ENCODE measurements around the gene ARHGEF7. TPM values are rescaled to one million over a fixed set of nuclear protein-coding genes. Genes with fewer than 3 reads are reported as not detected.
A peak's percentile ranks its signal among the peaks of the same experiment; 100 is the strongest.

ARHGEF7 gene
- total RNA-seq, 2 experiments from 2014 or later: 58.7 to 67.2 TPM

DNA sequence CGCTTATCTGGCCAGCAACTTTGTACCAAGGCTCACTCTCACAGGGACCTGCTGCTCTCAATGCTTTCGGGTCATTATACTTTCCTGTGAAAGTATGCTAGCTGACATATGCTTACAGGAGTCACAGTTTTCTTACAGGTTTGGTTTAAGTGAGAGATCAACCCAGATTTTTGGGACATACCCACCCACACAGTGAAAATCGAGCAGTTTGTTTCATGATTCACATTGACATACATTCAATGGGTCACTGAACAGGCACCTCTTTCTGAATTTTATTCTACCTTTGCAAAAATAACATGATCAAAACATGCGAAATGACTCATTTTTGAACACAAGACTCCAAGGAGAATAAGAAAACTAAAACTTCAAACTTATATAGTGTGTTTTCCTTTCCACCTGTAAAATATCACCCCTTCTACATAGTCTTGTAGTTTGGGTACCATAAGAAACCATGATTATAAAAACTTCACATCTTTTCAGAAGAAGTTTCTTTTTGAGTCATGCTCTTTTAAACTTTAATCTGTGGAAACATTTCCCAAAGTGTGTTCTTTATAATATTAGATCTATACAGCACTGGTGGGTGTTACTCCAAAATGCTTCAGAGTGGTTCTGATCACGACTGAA lies 161.0 kb downstream of the ARHGEF7 start:
- H3K4me3 Mint-ChIP-seq: no peak overlapping the region
- H3K9me3 Mint-ChIP-seq (ENCODE audit: low read depth): no peaks in the 10 kb centered on the region
- CTCF ChIA-PET: no interaction called here
- H3K36me3 Mint-ChIP-seq: peaks cover 41% of the 10 kb centered on the region
- ATAC-seq: no peak
- no peak for DNase-seq
- peaks cover 24% of the 10 kb centered on the region for H3K4me1 Mint-ChIP-seq
- no peak overlapping the region for H3K27ac Mint-ChIP-seq
- H3K27me3 Mint-ChIP-seq: no peaks in the 10 kb centered on the region

DNA sequence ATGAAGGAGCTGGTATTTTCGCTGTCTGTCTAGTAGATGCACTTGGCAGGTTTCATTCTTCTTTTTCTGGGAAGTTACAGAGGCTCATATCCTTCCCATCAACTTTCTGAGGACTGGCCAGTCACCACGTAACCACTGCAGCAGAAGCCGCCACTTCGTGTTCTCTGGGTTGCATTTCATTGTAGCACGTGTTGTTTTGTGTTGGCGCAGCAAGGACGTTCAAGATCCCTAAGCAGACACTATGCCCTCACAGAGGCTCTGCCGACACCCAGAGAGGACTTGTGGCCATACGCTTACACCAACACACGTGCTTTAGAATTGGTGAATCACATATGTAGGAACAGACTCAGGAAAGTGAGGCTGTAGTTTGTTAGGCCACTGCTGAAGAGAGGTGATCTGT lies 163.1 kb downstream of the ARHGEF7 start:
- Mint-ChIP-seq H3K27ac (peak overlapping the region; percentile 61), H3K36me3 (peaks cover 45% of the 10 kb centered on the region), H3K9me3 (ENCODE audit: low read depth) (no peaks in the 10 kb centered on the region), H3K27me3 (no peaks in the 10 kb centered on the region), H3K4me3 (no peak overlapping the region), H3K4me1 (peaks cover 28% of the 10 kb centered on the region)
- CTCF ChIA-PET: no interaction called here
- DNase-seq (no peak), ATAC-seq (no peak)

DNA sequence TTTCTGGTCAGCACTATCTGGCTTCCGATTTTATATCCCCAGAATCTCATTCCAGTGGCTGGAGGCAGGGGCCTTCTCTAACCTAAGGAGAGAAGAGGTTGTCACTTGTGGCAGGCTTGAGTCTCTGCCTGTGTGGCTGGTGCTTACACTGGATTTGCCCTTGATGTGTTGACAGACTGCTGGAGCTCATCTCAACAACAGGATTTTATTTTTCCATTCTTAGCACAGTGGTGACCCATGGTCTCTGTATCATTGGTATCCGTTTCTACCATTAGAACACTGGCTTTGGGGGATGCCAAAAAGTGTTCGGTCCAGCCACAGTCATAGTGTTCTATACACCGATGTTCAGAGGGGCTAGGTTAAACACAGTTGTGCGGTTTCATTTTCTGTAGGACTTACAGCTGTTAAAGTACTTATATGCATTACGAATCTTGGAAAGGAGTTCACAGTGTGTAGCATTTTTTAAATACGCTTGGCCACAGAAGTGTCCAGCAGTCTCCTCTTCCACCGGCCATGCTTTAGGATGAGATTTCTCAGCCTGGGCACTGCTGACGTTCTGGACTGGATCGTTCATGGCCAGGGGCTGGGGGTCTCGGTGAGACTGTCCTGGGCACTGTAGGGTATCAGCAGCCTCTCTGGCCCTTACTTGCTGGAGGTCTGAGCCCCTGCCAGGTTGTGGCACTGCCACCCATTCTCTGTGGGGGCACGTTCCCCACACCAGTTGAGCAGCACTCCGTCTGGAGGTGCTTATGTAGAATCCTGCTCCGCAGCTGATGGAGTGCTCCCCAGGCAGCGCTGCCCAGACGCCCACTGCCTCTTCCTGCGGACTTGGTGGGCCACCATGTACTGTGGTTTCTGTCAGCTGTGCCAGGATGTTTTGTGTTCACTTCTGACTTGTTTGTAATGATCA lies 163.9 kb downstream of the ARHGEF7 start:
- no peaks in the 10 kb centered on the region for H3K9me3 Mint-ChIP-seq (ENCODE audit: low read depth)

DNA sequence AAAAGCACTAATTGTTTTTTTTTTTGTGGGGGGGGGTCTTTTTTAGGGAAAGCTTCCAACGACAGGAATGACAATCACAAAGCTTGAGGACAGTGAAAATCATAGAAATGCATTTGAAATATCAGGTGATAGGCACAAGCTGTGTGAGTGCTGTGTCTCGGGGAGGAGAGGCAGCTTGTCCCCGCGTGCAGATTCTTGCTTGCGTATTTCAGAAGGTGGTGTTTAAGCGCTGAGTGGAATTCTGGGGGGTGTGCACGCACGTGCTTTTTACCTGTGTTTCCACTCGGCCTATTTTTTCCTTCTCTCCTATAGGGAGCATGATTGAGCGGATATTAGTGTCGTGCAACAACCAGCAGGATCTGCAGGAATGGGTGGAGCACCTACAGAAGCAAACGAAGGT lies 165.1 kb downstream of the ARHGEF7 start:
- no peaks in the 10 kb centered on the region for H3K27me3 Mint-ChIP-seq
- H3K27ac Mint-ChIP-seq: no peak overlapping the region
- H3K36me3 Mint-ChIP-seq: peaks cover 51% of the 10 kb centered on the region
- H3K4me1 Mint-ChIP-seq: peaks cover 28% of the 10 kb centered on the region
- H3K9me3 Mint-ChIP-seq (ENCODE audit: low read depth): no peaks in the 10 kb centered on the region
- CTCF ChIA-PET: interaction anchor here (0.9 kb wide), 1 partner anchor 16 kb away, joined by 3 read pairs; no protein-coding TSS in a partner anchor
- no peak for ATAC-seq
- DNase-seq: no peak
- H3K4me3 Mint-ChIP-seq: no peak overlapping the region

More for the DNA sequence above, 163.9 kb downstream of the ARHGEF7 start:
- no peaks in the 10 kb centered on the region for H3K27me3 Mint-ChIP-seq
- no peak overlapping the region for H3K27ac Mint-ChIP-seq
- peaks cover 51% of the 10 kb centered on the region for H3K36me3 Mint-ChIP-seq
- H3K4me1 Mint-ChIP-seq: peaks cover 28% of the 10 kb centered on the region
- ATAC-seq: no peak
- H3K4me3 Mint-ChIP-seq: no peak overlapping the region
- CTCF ChIA-PET: interaction anchor here (0.9 kb wide), 1 partner anchor 17 kb away, joined by 3 read pairs; no protein-coding TSS in a partner anchor
- DNase-seq: no peak

DNA sequence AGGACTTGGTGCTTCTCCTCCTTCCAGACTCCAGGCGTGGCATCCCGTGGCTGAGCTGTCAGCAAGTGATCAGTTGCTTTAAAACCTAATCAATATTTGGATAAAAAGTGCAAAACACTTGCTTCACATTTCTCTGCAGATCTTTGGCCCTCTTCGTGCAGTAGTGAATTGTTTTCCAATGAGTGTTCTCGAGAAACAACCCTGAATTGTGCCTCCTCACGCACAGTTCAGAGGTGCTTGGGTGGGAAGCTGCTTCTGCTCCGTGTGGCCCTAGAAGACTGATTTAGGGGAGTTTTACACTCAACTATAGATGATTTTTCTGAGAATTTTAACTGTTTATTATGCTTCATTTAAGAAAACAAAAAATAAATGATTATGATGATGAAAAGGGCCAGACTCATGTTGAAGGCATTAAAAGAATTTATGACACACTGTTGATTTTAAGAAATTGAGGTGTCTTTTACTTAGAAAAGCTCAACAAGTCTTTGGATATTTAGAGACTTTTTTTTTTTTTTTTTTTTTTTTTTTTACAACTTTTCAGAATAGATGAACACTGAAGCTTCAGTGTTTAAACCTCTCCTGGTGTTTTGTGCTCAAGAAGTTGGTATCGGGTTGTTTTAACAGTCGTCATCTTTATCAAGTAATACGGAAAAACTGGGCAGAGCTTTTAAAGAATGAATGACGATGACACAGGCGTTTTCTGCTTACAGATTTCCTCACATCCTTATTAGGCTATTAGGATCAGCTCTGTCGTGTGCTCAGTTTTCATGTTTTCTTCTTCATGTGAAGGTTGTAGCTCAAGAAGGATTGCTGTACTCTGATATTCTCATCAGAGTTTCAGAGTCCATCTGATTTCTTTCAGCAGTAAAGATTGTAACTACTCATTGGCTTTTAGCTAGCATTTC lies 165.8 kb downstream of the ARHGEF7 start:
- H3K36me3 Mint-ChIP-seq: peaks cover 48% of the 10 kb centered on the region
- no peaks in the 10 kb centered on the region for H3K27me3 Mint-ChIP-seq
- CTCF ChIA-PET: interaction anchor here (1.0 to 1.7 kb wide), 2 partner anchors 9 to 213 kb away, joined by 4 read pairs; no protein-coding TSS in a partner anchor
- ATAC-seq (no peak), DNase-seq (no peak)
- no peaks in the 10 kb centered on the region for H3K9me3 Mint-ChIP-seq (ENCODE audit: low read depth)
- H3K4me1 Mint-ChIP-seq: peaks cover 21% of the 10 kb centered on the region
- H3K27ac Mint-ChIP-seq: no peak overlapping the region
- no peak overlapping the region for H3K4me3 Mint-ChIP-seq

DNA sequence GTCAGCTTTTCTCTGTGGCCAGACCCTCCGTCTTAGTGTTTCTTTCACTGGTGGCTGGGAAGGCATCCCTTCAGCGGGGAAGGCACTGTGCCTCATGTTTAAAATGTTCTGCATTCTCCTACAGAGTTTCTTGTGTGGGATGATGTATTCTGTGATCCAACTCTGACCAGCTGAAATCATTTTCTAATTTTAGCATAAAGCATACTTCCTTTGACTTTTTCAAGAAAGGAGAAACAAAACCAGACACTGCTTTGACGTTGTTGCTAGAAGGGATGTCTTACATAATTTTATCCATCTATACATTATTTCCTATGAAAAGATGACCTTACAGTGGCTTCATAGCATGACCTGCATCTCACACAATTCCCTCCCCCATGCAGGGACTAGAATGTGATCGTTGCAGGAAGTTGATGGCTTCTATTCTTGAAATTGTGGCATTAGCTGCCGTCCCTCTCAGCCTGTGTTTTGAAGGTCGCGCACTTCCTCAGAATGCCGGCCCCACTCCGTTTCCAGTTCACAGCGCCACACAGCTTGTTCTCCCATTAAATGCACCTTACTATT lies 166.7 kb downstream of the ARHGEF7 start:
- H3K27ac Mint-ChIP-seq: no peak overlapping the region
- no peak for ATAC-seq

DNA sequence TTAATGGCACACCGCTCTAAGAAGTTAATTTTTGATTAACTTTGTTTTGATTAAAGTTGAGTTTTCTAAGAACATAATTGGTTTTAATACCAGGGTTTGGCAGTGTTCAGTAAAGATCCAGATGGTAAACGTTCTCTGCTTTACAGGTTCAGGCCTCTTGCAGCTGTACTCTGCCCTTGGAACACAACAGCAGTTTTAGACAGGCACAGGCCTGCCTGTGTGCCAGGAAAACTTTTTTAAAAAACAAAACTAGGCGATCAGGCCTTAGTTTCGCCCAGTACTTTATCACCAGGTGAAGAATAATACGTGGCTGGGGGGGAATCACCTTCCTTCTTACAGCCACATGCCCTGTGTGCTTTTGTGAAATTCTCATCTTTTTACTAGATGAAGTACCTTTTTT lies 167.3 kb downstream of the ARHGEF7 start:
- H3K36me3 Mint-ChIP-seq: peaks cover 45% of the 10 kb centered on the region
- no peak for ATAC-seq
- peaks cover 15% of the 10 kb centered on the region for H3K4me1 Mint-ChIP-seq
- no peak for DNase-seq
- no peaks in the 10 kb centered on the region for H3K27me3 Mint-ChIP-seq
- no peaks in the 10 kb centered on the region for H3K9me3 Mint-ChIP-seq (ENCODE audit: low read depth)
- no peak overlapping the region for H3K27ac Mint-ChIP-seq
- CTCF ChIA-PET: no interaction called here
- no peak overlapping the region for H3K4me3 Mint-ChIP-seq

More for the DNA sequence above, 166.7 kb downstream of the ARHGEF7 start:
- DNase-seq: no peak
- Mint-ChIP-seq H3K4me3 (no peak overlapping the region), H3K4me1 (peaks cover 15% of the 10 kb centered on the region), H3K36me3 (peaks cover 41% of the 10 kb centered on the region), H3K27me3 (no peaks in the 10 kb centered on the region), H3K9me3 (ENCODE audit: low read depth) (no peaks in the 10 kb centered on the region)
- CTCF ChIA-PET: interaction anchor here (1.0 to 1.7 kb wide), 2 partner anchors 8 to 214 kb away, joined by 4 read pairs; no protein-coding TSS in a partner anchor

DNA sequence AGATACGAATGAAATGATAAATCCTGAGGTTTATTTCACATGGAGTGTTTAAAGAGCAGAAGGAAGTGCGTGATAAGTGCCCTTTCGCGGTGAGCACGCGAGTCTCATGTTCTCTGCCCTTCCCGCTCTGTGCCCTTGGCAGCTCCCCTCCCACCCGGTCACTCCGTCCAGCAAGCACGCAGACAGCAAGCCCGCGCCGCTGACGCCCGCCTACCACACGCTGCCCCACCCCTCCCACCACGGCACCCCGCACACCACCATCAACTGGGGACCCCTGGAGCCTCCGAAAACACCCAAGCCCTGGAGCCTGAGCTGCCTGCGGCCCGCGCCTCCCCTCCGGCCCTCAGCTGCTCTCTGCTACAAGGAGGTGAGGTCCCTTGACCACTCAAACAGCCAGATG lies 167.9 kb downstream of the ARHGEF7 start:
- no peak for DNase-seq
- Mint-ChIP-seq H3K9me3 (ENCODE audit: low read depth) (no peaks in the 10 kb centered on the region), H3K27ac (no peak overlapping the region), H3K27me3 (no peaks in the 10 kb centered on the region), H3K4me1 (peaks cover 10% of the 10 kb centered on the region), H3K36me3 (peaks cover 41% of the 10 kb centered on the region), H3K4me3 (no peak overlapping the region)
- CTCF ChIA-PET: no interaction called here
- no peak for ATAC-seq

DNA sequence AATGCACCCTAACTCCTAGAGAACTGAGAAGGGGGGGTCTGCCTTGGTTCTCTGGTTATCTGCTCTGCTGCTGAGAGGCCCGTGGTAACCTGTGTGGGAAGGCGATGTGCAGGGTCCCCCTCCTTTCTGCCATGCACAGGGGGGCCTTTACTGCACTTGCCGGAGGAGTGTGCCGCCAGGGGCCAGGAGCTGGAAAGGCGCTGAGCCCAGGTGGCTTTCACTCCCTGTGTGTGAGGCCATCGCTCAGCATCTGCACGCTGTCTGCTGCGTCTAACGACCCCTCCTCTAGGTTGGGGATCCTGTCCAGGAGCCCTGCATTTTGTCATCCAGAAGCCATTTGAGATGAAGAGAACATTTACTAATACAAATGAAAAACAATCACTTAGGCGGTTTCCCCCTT lies 168.3 kb downstream of the ARHGEF7 start:
- CTCF ChIA-PET: no interaction called here
- Mint-ChIP-seq H3K9me3 (ENCODE audit: low read depth) (no peaks in the 10 kb centered on the region), H3K4me1 (peaks cover 6% of the 10 kb centered on the region), H3K27me3 (no peaks in the 10 kb centered on the region), H3K27ac (no peak overlapping the region), H3K4me3 (no peak overlapping the region), H3K36me3 (peaks cover 37% of the 10 kb centered on the region)
- DNase-seq: no peak
- no peak for ATAC-seq

DNA sequence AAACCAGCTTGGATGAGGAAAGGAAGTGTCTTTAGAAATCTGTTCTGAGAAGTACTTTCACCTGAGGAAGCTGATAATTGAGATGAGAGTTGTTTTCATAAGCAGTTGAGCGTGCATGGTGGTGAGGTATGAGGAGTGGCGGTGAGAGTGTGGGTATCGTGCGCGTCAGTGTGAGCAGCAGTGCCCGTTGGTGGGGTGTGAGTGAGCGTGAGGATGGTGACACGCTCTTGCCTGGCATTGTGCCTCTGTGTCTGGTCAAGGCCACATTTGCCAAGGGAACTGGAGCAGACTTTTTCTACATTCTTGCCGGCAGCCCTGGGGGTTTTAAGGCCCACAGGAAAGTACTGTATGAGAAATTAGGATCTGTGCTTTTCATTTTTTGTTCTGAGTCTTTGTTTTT lies 168.9 kb downstream of the ARHGEF7 start:
- DNase-seq: no peak
- no peak overlapping the region for H3K27ac Mint-ChIP-seq
- peaks cover 34% of the 10 kb centered on the region for H3K36me3 Mint-ChIP-seq
- no peaks in the 10 kb centered on the region for H3K9me3 Mint-ChIP-seq (ENCODE audit: low read depth)
- H3K4me1 Mint-ChIP-seq: peaks cover 5% of the 10 kb centered on the region
- CTCF ChIA-PET: no interaction called here
- ATAC-seq: no peak
- no peak overlapping the region for H3K4me3 Mint-ChIP-seq
- no peaks in the 10 kb centered on the region for H3K27me3 Mint-ChIP-seq

DNA sequence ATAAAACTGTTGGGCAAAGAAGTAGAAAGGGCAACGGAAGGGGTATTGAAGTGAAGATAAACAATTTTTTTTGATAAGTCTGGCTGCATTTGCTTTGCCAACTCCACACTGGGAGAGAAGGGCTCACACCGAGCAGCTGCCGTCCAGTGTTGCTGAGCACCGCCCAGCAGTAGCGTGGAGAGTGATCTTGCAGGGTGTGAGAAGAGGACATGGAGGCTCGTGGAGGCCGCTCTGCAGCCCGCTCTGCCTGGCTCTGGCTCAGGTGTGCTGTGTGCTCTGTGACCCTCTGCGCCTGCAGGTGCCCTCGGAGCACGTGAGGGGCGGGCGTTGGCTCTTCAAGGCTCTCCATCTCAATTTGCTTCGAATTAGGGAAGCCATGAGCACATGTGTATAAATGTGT lies 169.5 kb downstream of the ARHGEF7 start:
- DNase-seq: no peak
- peaks cover 5% of the 10 kb centered on the region for H3K4me1 Mint-ChIP-seq
- H3K27ac Mint-ChIP-seq: no peak overlapping the region
- no peaks in the 10 kb centered on the region for H3K9me3 Mint-ChIP-seq (ENCODE audit: low read depth)
- no peak overlapping the region for H3K4me3 Mint-ChIP-seq
- CTCF ChIA-PET: interaction anchor here (1.4 kb wide), 1 partner anchor 115 kb away, joined by 3 read pairs; no protein-coding TSS in a partner anchor
- H3K27me3 Mint-ChIP-seq: no peaks in the 10 kb centered on the region
- no peak for ATAC-seq
- H3K36me3 Mint-ChIP-seq: peaks cover 38% of the 10 kb centered on the region

DNA sequence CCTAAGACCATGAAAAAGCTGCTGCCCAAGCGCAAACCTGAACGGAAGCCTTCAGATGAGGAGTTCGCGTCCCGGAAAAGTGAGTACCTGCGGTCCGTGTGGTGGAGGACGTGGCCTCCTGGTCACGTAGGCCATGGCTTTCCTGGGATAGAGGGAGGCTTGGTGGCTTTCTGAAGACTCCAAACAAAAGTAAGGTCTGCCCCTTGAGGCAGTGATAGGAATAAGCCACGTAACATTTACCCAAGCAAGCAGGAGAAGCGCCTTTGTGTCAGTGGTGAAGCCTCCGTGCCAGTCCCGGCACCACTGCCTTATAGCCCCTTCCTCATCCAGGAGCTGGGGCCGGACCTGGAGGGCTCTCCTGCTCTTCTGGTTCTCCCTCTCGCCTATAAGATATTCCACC lies 171.1 kb downstream of the ARHGEF7 start:
- no peak for DNase-seq
- no peak for ATAC-seq
- Mint-ChIP-seq H3K36me3 (peaks cover 32% of the 10 kb centered on the region), H3K27ac (no peak overlapping the region), H3K4me1 (peaks cover 4% of the 10 kb centered on the region), H3K4me3 (no peak overlapping the region), H3K27me3 (no peaks in the 10 kb centered on the region), H3K9me3 (ENCODE audit: low read depth) (no peaks in the 10 kb centered on the region)
- CTCF ChIA-PET: interaction anchor here (1.5 kb wide), 1 partner anchor 9 kb away, joined by 3 read pairs; no protein-coding TSS in a partner anchor

DNA sequence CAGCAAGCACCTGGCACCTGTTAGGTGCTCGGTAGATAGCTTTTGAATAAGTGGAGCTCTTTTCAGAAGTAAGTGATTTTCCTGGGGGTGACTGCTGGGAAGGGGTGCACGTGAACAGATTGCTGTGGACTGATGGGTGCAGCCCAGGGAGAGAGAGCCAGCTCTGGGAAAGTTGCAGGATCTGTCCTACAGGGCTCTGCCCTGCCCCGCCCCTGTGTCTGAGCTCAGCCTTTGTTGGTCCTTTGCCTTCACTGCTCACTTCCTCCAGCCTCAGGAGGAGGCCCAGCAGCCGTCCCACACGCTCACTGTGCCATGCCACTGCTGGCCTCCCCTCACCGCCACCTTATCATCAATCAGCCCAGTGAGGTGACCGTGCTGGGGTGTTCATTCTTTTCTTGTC lies 171.6 kb downstream of the ARHGEF7 start:
- Mint-ChIP-seq H3K27ac (no peak overlapping the region), H3K36me3 (peaks cover 28% of the 10 kb centered on the region)

More for the DNA sequence above, 171.6 kb downstream of the ARHGEF7 start:
- H3K9me3 Mint-ChIP-seq (ENCODE audit: low read depth): no peaks in the 10 kb centered on the region
- CTCF ChIA-PET: interaction anchor here (1.5 kb wide), 1 partner anchor 9 kb away, joined by 3 read pairs; no protein-coding TSS in a partner anchor
- peaks cover under 1% of the 10 kb centered on the region for H3K4me1 Mint-ChIP-seq
- ATAC-seq (no peak), DNase-seq (no peak)
- H3K4me3 Mint-ChIP-seq: no peak overlapping the region
- H3K27me3 Mint-ChIP-seq: no peaks in the 10 kb centered on the region

Data from activated CD8-positive, alpha-beta memory T cell treated with anti-CD3 and anti-CD28 coated beads, Interleukin-2, amount 10 ng/mL, durations not matched to agents 7 days and 5 days (primary cell).